Activated CD8-positive, alpha-beta T cell treated with anti-CD3 and anti-CD28 coated beads for 36 hours (primary cell): Measurements from ENCODE around the gene RAB7B. TPM values are rescaled to one million over a fixed set of nuclear protein-coding genes. Genes with fewer than 3 reads are reported as not detected.

ENCODE experiments used
- ATAC-seq: fragments of 200-7000 bp; cut with Tn5 transposase; one replicate; pipeline ENCODE4 v1.10.0; 2021; ENCODE audit warnings: mild to moderate bottlenecking, moderate library complexity
- CTCF ChIA-PET: fragments of 350-600 bp; sonication (Branson Sonifier 250); formaldehyde crosslinking; loops from one replicate; lab custom pipeline; 2021; ENCODE audit warnings: antibody characterized with exemption; lab: Charles Lee
- POLR2A ChIA-PET: fragments of 350-600 bp; sonication (Branson Sonifier 250); formaldehyde crosslinking; loops from one replicate; lab custom pipeline; 2021; ENCODE audit warnings: antibody characterized with exemption; lab: Charles Lee
- DNase-seq: peaks from one replicate; pipeline ENCODE4 v3.0.0-alpha.2; 2020
- H3K27ac Mint-ChIP-seq: one replicate; pipeline ENCODE4 v1.8.0; 2021; ENCODE audit warnings: mild to moderate bottlenecking, mixed read lengths
- H3K27me3 Mint-ChIP-seq: one replicate; pipeline ENCODE4 v1.8.0; 2021; ENCODE audit warnings: mixed read lengths
- H3K36me3 Mint-ChIP-seq: one replicate; pipeline ENCODE4 v1.8.0; 2021; ENCODE audit warnings: low read depth, mixed read lengths
- H3K4me1 Mint-ChIP-seq: one replicate; pipeline ENCODE4 v1.8.0; 2021; ENCODE audit warnings: low read depth, mixed read lengths
- H3K4me3 Mint-ChIP-seq: one replicate; pipeline ENCODE4 v1.8.0; 2021; ENCODE audit warnings: mild to moderate bottlenecking, moderate library complexity, mixed read lengths
- H3K9me3 Mint-ChIP-seq: one replicate; pipeline ENCODE4 v1.8.0; 2021; ENCODE audit warnings: mixed read lengths
- intact Hi-C: fragments of 100-400 bp; cut with micrococcal nuclease; formaldehyde crosslinking; loops from one replicate; pipeline ENCODE4 v1.10.0; 2022
- total RNA-seq, 2 experiments: library from RNA; stranded (reverse); gene quantifications; one replicate each; pipeline ENCODE4 v1.2.3, GENCODE V29; 2021
- TF ChIP-seq, protein P1 (sequence below): fragments of 200-600 bp; IDR thresholded peaks from one replicate; pipeline ENCODE4 v1.8.0; 2022; ENCODE audit warnings: antibody characterized with exemption, mild to moderate bottlenecking

The RAB7B gene
- total RNA-seq, 2 experiments from 2014 or later, result not detected

DNA sequence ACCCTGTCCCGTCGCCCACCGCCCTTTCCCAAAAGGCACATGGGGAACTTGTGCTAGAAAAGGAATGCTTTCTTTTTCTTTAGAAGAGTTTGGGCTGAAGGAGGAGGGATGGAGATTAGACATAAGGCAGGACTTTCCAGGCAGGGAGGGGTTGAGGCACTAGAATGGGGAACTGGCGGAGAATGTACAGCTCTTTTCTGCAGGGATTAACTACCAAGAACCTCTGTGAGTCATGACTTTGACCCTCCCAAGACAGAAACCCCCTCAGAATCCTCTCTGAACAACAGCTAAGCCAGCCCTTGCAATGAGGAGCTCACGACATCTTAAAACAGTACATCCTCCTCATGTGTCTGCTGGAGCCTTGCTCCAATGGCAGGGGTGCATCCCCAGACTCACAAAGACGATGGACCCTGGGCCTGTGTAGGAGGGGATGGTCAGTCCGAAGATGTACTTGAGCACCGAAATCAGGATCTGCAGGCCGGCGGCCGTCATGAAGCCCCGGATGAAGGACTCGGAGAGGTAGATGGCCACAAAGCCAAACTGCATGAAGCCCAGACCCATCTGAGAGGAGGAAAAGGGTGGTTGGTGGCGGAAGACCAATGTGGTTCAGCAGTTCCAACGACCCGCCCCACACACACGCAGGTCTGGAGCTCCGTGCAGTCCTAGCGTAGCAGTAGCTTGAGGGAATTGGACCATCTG, 73.5 kb downstream of the RAB7B start:
- ChIA-PET CTCF (interaction anchor here (1.2 to 4.0 kb wide), 2 partner anchors 48 to 271 kb away, joined by 6 to 24 read pairs; no protein-coding TSS in a partner anchor), POLR2A (no interaction called here)
- no peaks in the 10 kb centered on the region for H3K4me1 Mint-ChIP-seq
- TF ChIP-seq, protein P1, sequence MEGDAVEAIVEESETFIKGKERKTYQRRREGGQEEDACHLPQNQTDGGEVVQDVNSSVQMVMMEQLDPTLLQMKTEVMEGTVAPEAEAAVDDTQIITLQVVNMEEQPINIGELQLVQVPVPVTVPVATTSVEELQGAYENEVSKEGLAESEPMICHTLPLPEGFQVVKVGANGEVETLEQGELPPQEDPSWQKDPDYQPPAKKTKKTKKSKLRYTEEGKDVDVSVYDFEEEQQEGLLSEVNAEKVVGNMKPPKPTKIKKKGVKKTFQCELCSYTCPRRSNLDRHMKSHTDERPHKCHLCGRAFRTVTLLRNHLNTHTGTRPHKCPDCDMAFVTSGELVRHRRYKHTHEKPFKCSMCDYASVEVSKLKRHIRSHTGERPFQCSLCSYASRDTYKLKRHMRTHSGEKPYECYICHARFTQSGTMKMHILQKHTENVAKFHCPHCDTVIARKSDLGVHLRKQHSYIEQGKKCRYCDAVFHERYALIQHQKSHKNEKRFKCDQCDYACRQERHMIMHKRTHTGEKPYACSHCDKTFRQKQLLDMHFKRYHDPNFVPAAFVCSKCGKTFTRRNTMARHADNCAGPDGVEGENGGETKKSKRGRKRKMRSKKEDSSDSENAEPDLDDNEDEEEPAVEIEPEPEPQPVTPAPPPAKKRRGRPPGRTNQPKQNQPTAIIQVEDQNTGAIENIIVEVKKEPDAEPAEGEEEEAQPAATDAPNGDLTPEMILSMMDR, result no peak
- DNase-seq (no peak), ATAC-seq (no peak)
- H3K4me3 Mint-ChIP-seq, result no peak overlapping the region
- H3K27me3 Mint-ChIP-seq, result peaks cover 10% of the 10 kb centered on the region
- no peak overlapping the region for H3K27ac Mint-ChIP-seq
- no peaks in the 10 kb centered on the region for H3K9me3 Mint-ChIP-seq
- intact Hi-C loops, result no loop called here
- H3K36me3 Mint-ChIP-seq, result no peaks in the 10 kb centered on the region

DNA sequence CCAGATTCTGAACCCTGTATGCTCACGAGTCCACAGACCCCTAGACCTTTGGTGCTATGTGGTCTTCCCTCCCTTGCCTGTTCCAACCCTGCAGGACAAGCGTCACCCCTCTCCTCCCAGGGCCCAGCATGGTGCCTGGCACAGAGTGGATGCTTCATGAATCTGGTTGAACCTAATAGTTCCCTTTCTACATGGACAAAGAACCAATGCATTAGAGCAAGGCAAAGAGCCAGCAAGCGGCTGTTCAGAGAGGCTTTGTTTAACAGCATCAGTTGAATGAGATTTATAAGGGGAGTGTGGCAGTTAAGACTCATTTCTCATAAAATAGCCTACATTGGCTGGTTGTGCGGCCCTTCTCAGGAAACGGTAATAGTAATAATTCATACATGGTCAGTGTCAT, 74.9 kb downstream of the RAB7B start:
- intact Hi-C loops, result no loop called here
- Mint-ChIP-seq H3K9me3 (no peaks in the 10 kb centered on the region), H3K36me3 (no peaks in the 10 kb centered on the region), H3K4me1 (no peaks in the 10 kb centered on the region), H3K27ac (no peak overlapping the region), H3K4me3 (no peak overlapping the region), H3K27me3 (peaks cover 5% of the 10 kb centered on the region)
- ChIA-PET CTCF (interaction anchor here (1.5 to 4.0 kb wide), 2 partner anchors 11 to 49 kb away, joined by 3 to 24 read pairs; no protein-coding TSS in a partner anchor), POLR2A (no interaction called here)
- no peak for ATAC-seq
- TF ChIP-seq, protein P1, result no peak
- no peak for DNase-seq

- H3K27ac Mint-ChIP-seq, result no peak overlapping the region
- H3K4me1 Mint-ChIP-seq, result no peaks in the 10 kb centered on the region
- ChIA-PET CTCF (interaction anchor here (1.5 to 4.0 kb wide), 2 partner anchors 10 to 50 kb away, joined by 3 to 24 read pairs; no protein-coding TSS in a partner anchor), POLR2A (interaction anchor here (0.7 kb wide), 1 partner anchor 370 kb away, joined by 3 read pairs; no protein-coding TSS in a partner anchor)
- no peak overlapping the region for H3K4me3 Mint-ChIP-seq
- no peak for ATAC-seq
- H3K27me3 Mint-ChIP-seq, result peaks cover 2% of the 10 kb centered on the region
- no peak for DNase-seq
- intact Hi-C loops, result no loop called here
- no peaks in the 10 kb centered on the region for H3K9me3 Mint-ChIP-seq
- H3K36me3 Mint-ChIP-seq, result no peaks in the 10 kb centered on the region
- TF ChIP-seq, protein P1, result no peak
Observed at GRCh38 chr1:205927676-205928075, 75.5 kb downstream of the RAB7B start.

GRCh38 chr1:205927247-205927646, 75.9 kb downstream of the RAB7B start:
- DNase-seq, result no peak
- no peak for ATAC-seq
- H3K4me3 Mint-ChIP-seq, result no peak overlapping the region
- H3K27ac Mint-ChIP-seq, result no peak overlapping the region
- no peaks in the 10 kb centered on the region for H3K4me1 Mint-ChIP-seq
- H3K9me3 Mint-ChIP-seq, result no peaks in the 10 kb centered on the region
- intact Hi-C loops, result no loop called here
- POLR2A ChIA-PET, result interaction anchor here (0.7 kb wide), 1 partner anchor 370 kb away, joined by 3 read pairs; no protein-coding TSS in a partner anchor
- CTCF ChIA-PET, result interaction anchor here (1.5 to 4.0 kb wide), 2 partner anchors 10 to 50 kb away, joined by 3 to 24 read pairs; no protein-coding TSS in a partner anchor
- no peaks in the 10 kb centered on the region for H3K27me3 Mint-ChIP-seq
- TF ChIP-seq, protein P1, result no peak
- no peaks in the 10 kb centered on the region for H3K36me3 Mint-ChIP-seq

Other genes with a start within 250 kb of the RAB7B start
- gene RAB29, start 227.9 kb downstream of the RAB7B start, total RNA-seq, result 10 to 100 TPM; 20.1 to 22.5 TPM
- 10 to 100 TPM; 33.6 to 35.3 TPM for gene SLC41A1, start 190.2 kb downstream of the RAB7B start, total RNA-seq
- gene PM20D1, start 153.3 kb downstream of the RAB7B start, total RNA-seq, result under 1 TPM; 0.22 to 0.29 TPM
- not detected for gene SLC26A9, start 59.9 kb downstream of the RAB7B start, total RNA-seq
- not detected for gene CTSE, start 20.5 kb upstream of the RAB7B start, total RNA-seq
- gene RHEX, start 49.8 kb upstream of the RAB7B start, total RNA-seq, result not detected
- gene AVPR1B, start 114.0 kb upstream of the RAB7B start, total RNA-seq, result not detected
- 10 to 100 TPM; 27.0 to 31.9 TPM for gene FAM72A, start 199.4 kb upstream of the RAB7B start, total RNA-seq
- gene SRGAP2, start 200.1 kb upstream of the RAB7B start, total RNA-seq, result 10 to 100 TPM; 39.5 to 43.4 TPM